ENCODE measurements around the gene TSEN54. TPM values are rescaled to one million over a fixed set of nuclear protein-coding genes. Genes with fewer than 3 reads are reported as not detected.

The TSEN54 gene
- total RNA-seq, 1 donor, result 8.0 TPM

GRCh38 chr17:75535871-75536270, 19.5 kb downstream of the TSEN54 start:
- H3K4me3 ChIP-seq (ENCODE audit: low read depth, low read length), result no peak overlapping the region
- no peak for DNase-seq (ENCODE audit: low read depth)
- TF ChIP-seq, protein P1, sequence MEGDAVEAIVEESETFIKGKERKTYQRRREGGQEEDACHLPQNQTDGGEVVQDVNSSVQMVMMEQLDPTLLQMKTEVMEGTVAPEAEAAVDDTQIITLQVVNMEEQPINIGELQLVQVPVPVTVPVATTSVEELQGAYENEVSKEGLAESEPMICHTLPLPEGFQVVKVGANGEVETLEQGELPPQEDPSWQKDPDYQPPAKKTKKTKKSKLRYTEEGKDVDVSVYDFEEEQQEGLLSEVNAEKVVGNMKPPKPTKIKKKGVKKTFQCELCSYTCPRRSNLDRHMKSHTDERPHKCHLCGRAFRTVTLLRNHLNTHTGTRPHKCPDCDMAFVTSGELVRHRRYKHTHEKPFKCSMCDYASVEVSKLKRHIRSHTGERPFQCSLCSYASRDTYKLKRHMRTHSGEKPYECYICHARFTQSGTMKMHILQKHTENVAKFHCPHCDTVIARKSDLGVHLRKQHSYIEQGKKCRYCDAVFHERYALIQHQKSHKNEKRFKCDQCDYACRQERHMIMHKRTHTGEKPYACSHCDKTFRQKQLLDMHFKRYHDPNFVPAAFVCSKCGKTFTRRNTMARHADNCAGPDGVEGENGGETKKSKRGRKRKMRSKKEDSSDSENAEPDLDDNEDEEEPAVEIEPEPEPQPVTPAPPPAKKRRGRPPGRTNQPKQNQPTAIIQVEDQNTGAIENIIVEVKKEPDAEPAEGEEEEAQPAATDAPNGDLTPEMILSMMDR (IDR thresholded peaks at IDR 0.05; ENCODE audit: insufficient read depth, low read length), result no peak

GRCh38 chr17:75536366-75536765, 20.0 kb downstream of the TSEN54 start:
- no peak overlapping the region for H3K4me3 ChIP-seq (ENCODE audit: low read depth, low read length)
- TF ChIP-seq, protein P1 (IDR thresholded peaks at IDR 0.05; ENCODE audit: insufficient read depth, low read length), result no peak
- DNase-seq (ENCODE audit: low read depth), result no peak

DNA sequence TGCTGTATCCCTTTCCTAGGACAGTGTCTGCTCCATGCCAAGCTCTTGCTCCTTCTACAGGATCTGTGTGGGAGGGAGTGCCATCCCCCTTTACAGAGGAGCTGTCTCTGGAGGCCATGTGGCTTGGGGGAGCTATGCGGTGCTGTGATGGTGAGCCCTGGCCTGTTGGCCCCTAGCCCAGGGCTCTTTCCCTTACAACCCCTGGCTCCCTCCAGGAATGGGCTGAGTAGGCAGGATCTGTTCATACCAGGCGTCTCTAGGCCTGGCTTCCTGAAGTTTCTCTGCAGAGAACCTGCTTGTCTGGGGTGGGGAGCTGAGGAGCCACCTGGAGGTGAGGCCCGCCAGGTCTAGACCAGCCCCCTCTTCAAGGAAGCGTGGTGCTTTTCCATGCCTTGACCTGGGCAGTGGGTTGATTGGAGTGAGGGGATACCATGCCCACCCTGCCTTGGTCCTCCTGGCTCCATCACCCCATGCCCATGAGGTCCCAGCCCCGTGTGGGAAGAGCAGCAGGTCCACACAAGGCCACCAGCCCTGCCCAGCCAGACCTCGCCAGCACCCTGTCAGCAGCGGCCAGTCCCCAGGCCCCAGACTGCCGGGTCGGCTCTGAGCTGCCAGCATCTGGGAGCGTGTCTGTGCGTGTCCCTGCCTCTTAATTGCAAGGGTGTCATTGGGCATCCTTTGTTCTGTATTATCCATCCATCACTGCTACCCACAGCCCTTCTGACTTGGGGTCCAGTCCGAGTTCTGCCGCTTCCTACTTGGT, 23.8 kb downstream of the TSEN54 start:
- TF ChIP-seq, protein P1 (IDR thresholded peaks at IDR 0.05; ENCODE audit: insufficient read depth, low read length), result no peak
- no peak for DNase-seq (ENCODE audit: low read depth)
- H3K4me3 ChIP-seq (ENCODE audit: low read depth, low read length), result no peak overlapping the region

DNA sequence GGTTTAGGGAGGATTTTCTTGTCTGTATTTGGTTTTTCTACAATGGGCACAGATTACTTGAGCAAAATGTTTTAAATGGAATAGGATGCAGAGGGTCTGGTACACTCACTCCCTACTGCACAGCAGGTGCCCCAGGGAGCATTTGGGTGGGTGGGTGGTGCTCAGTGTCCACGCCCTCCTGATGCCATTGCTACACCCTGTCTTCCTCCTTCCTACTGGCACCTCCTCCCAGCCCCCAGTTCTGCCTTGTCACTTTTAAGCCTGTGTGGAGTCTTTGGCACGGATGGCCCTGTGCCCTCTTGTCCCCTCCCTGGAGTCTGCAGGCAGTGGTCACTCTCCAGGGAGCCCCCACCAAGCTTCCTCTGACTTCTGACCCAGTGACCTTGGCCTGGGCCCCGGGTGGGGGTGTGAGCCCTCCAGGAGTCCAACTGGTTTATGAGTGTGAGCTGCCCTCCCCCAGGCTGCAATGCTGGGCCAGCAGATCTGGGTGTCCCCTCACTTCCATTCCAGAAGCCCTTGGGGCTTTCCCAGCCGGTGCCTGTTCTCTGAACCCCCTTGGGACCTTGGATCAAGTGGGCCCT, 24.7 kb downstream of the TSEN54 start:
- no peak overlapping the region for H3K4me3 ChIP-seq (ENCODE audit: low read depth, low read length)
- TF ChIP-seq, protein P1 (IDR thresholded peaks at IDR 0.05; ENCODE audit: insufficient read depth, low read length), result no peak
- DNase-seq (ENCODE audit: low read depth), result no peak

DNA sequence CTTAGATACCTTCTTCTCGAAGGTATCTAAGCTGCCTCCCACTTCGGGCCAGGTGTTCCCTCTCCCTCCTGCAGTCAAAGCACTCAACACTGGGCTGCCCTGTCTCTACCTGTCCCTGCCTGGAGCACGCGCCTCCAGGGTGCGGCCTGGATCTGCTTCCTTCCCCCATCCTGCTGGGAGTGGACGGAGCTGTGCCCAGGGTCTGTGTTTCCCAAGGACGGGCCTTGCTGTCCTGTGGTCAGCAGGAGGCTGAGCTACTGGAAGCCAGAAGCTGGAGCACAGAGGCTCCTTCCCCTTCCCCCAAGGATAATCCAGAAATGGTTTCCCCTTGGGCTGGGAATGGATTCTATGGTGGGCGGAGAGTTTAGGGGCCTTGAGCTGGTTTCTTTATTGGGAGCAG, 25.9 kb downstream of the TSEN54 start:
- DNase-seq (ENCODE audit: low read depth), result no peak
- TF ChIP-seq, protein P1 (IDR thresholded peaks at IDR 0.05; ENCODE audit: insufficient read depth, low read length), result no peak
- no peak overlapping the region for H3K4me3 ChIP-seq (ENCODE audit: low read depth, low read length)

- TF ChIP-seq, protein P1 (IDR thresholded peaks at IDR 0.05; ENCODE audit: insufficient read depth, low read length), result no peak
- H3K4me3 ChIP-seq (ENCODE audit: low read depth, low read length), result no peak overlapping the region
- no peak for DNase-seq (ENCODE audit: low read depth)
These were observed 26.5 kb downstream of the TSEN54 start for GRCh38 chr17:75542728-75543336.

Data from fibroblast of the aortic adventitia (primary cell).